Activated effector memory CD4-positive, alpha-beta T cell treated with Interleukin-2 at 50 U/mL for 16 hours (primary cell): ENCODE results near the gene SP2.
"Not testable (repeated sequence)": the region's sequence is repeated elsewhere in the genome, so short reads cannot be mapped to it uniquely, and the experiment has no call there.

ENCODE experiments used
- DNase-seq: peaks from one replicate; pipeline ENCODE4 v3.0.0-alpha.2; 2020

The SP2 gene

DNA sequence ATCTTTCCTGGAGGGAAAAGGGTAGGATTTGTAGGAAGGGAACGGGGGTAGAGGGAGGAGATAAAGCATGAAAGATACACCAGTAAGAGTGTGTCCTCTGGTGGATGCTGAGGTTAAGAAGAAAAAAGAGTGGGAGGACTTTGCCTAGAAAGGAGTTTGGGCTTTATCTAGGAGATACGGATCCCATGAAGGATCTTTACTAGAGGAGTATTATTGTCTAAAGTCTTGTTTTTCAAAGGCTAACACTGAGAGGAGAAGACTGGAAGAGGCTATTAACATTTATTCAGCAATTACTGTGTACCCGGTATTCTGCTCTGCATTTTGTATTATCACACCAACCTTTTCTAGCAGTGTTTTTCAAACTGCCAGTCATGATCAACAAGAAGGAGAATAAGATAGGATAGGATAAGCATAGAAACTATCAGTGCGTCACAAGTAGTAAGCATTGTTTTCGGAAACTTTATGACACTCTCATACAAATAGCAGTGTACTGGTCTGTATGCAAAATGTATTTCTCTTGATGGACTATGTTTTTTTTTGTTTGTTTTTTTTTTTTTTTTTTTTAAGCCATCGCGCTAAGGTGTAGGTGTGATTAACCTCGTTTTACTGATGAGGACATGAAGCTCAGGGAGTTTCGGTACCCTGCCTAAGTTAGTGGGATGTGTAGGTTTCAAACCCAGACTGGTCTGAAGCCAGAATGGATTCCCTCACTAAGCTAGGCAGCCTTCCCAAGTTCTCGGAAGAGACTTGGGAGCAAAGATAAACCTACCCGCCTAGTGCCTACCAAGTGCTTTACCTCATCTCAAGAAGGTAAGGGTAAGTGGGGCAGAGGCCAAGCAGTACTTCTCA is 1.3 kb upstream of the SP2 start:
- DNase-seq = no peak

DNA sequence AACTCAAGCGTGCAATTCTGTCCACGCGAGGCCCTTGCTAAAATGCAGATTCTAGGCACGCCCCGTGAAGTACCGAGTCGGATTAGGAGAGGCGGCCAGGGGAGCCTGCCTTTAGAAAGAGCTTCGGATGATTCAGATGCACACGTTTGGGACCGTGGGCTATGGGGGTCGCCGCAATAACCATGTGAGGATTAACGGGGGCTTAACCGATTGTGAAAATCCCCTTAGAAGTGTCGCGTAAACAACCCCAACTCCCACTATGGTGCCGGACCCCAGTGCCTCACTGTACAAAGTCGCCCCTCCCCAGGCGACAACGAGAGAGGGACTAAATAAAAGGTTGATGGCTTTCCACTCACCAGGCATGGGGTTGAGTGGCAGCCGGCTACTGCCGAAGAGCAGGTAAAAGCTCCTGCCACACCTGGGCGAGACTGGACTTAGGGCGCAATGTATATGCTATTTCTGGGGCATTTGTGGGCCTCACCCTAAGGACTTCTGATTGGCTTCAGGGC is 635 bp upstream of the SP2 start:
- no peak for DNase-seq

DNA sequence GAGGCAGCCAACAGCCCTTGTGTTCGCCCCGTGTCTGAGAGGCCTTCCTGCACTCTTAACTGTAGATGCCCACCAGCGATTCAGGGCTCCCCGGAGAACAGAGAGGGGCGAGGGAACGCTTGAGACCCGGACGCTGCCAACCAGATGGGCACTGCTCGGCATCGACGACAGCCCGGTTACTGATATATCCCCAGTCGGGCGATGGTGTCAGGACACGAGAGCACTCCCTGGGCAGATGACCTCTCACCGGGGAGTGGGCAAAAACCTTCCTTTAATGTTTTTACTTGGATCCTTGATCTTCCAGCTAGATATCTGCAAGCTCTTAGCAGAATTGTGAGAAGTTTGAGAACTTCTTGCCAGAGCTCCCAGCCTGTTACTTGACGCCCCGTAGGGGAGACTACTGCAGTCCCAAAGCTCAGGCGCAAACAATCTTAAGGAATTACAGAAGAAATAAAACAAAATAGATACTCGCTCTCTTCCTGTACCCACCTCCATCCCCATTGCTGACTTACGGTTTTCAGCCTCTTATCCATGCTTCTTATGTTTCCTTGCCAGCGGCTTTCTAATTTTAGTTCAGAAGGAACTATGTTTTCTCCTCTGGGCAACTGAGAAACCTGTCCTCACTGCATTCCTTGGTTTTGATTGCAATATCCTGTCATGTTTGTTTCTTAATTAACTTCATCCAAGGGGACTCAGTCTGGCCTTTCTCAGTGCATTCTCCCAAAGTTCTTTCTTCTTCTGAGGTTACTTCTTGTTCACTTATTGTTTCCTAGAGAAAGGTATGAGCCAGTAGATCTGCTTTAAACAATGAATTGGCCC is 845 bp downstream of the SP2 start:
- DNase-seq = no peak

DNA sequence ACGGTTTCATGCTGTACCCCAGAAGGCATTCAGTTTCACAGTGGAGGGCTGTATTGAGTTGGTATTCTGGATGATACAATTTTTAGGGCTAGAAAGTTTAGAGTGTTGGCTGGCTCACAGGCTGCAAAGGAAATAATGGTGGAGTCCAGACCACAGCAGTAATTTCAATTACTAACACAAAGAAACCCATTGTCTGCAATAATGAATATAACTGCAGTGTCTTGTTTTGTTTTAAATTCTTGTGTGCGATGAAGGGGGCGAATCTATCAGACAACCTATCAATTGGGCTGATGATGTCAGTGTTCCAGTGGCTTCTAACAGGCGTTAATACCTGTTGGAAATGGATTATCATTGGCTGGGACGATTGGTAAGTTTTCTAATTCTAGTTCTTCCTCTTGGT is 1.5 kb downstream of the SP2 start:
- no peak for DNase-seq

DNA sequence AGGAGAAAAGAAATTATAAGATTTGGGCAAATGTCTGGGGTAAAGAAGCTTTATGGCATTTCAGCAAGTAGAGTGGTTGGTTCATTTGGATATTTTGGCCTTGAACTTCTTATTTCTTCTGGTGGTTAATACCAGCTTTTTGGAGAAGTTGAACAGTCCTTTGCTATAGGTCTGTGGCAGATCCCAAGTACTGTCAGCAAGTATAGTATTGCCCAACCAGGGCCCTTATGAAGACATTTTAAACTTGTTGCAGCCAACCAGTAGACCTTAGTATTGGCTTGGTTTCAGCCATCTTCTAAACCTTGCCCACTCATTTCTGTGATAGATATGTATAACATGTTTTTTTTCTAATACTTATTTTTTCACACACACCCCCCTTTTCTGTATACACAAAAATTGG is 2.2 kb downstream of the SP2 start:
- DNase-seq = no peak

DNA sequence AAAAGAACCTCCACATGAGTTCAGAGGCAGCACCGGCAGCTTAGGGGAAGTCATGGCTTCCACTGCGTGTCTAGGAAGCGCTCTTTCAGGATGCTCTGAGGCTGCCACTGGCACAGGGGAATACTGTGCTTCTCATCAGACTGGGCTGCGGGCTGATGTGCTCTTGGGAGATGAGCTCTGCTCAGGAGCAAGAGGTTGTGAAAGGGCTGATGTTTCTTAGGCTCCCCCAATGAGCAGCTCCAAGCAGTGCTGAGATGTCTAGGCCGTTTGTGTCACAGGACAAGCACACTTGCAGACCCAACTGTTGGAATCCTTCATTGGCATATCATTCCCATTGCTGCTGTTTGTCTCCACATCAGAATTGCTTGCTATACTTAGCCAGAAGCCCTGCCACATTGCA is 3.6 kb downstream of the SP2 start:
- no peak for DNase-seq

DNA sequence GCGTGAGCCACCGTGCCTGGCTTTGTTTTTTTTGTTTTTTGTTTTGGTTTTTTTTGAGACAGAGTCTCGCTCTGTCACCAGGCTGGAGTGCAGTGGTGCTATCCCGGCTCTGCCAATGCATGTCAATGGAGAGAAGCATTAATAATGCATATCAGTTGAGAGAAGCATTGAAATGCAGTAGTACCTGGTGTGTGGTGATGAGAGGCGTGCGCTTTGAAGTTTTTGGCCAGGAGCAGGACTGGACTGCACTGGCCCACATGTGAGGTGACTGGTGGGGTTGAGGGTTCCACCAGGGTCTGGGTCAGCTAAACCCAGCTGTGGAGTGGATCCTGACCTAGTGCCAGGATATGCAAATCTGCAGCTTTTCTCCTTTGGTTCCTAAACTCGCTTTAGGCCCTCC is 5.4 kb downstream of the SP2 start:
- DNase-seq = no peak

DNA sequence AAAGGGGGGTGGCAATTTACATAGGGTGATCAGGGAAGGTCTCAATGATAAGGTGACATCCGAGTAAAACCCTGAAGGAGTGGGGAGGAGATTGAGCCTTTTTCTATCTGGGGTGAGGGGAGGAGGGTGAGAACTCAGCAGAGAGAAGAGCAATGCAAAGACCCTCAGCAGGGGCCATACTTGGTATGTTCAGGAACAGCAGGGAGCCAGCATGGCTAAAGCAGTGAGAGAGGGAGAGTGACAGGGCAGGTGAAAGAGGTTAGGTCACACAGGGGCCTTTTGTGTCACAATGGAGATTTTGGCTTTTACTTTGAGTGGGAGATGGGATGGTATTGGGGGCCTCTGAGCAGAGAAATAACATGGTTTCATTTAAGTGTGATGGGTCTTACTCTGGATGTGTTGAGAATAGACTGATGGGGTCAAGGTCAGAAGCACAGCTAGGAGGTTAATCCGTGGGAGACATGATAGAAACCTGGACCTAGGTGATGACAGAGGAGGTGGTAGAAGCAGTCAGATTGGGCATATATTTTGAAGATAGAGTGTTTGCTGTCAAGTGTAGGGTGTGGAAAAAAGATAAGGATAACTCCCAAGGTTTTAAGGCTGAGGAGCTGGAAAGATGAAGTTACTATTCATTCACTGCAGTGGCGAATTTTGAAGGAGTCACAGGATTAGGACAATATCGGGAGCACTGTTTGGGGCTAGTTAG is 6.2 kb downstream of the SP2 start:
- no peak for DNase-seq

DNA sequence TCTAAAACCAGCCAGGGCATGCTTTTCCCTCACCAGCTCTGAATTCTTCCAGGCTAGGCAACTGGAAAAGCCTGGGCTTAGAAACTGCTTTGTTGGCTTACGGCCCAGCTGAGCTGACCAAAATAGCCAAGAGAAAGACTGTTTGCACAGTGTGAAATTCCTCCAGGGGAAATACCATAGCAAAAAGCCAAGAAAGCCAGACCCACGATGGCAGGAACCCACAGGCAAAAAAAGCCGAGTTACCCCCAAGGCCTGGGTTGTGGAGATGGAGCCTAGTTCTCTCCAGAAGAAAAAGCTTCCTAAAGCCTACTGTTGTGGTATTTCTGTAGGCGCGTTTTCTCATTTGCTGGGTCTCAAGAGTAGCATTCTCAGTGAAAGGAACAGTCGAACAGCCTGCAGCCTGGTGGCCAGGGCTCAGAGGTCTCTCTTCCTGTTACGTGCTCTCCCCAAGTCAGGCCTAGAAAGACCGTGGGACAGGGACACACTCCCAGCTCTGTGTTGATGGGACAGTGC is 9.2 kb downstream of the SP2 start:
- DNase-seq = no peak

DNA sequence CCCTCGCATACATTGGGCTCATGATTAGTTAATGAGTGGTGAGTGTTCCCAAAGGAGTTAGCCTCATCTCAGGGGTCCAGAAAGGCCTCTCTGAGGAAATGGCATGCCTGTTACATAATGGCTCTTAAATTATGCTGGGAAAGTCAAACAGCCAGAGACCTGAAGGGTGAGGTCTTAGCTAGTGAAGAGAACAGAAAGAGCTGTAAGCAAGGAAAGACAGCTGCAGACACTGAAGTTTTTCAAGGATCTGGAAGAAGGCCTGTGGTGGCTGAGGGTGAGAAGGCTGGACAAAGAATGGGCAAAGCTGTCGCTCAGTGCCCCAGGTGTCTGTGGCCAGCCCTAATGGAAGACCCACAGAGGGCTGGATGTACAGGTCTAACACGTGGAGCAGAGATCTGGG is 10.4 kb downstream of the SP2 start:
- DNase-seq = no peak

DNA sequence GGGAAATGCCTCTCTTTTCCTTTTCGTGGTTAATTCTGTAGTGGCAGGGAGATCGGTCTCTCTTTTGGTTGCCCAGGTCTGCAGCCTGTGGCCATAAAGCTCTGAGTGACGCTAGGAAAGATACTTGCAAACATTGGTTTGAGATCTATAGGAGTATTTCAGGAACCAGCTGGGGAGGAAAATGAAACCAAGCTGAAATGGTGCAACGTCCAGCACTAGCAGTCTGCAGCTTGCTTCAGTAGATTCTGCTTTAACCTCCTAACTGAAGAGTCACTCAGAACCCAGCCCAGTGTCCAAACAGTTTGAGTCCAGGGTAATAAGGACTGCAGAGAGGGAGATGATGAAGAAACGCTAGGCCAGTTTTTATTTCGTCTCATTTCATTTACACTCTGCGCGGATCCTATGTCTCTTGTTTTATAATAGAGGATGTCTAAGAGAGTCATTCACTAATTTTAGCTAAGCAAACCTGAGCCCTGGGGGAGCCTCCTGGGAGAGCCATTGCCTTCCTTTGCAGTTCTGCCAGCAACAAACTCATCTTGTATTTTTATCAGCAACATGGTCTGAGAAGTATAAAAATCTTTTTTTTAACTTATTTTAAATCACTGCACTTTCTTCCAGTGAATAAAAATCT is 12.0 kb downstream of the SP2 start:
- DNase-seq = no peak

DNA sequence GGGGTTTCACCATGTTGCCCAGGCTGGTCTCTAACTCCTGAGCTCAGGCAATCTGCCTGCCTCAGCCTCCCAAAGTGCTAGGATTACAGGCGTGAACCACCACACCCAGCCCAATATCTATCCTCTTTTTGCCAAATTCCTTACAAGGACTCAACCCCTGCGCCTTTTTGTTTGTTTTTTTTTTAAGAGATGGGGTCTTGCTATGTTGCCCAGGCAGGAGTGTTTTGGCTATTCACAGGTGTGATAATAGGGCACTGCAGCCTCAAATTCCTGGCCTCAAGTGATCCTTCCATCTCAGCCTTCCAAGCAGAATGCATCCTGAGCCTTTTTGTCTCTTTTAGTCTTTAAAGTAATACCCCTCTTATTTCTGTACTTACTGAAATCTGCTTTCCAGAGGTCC is 17.0 kb downstream of the SP2 start:
- no peak for DNase-seq

DNA sequence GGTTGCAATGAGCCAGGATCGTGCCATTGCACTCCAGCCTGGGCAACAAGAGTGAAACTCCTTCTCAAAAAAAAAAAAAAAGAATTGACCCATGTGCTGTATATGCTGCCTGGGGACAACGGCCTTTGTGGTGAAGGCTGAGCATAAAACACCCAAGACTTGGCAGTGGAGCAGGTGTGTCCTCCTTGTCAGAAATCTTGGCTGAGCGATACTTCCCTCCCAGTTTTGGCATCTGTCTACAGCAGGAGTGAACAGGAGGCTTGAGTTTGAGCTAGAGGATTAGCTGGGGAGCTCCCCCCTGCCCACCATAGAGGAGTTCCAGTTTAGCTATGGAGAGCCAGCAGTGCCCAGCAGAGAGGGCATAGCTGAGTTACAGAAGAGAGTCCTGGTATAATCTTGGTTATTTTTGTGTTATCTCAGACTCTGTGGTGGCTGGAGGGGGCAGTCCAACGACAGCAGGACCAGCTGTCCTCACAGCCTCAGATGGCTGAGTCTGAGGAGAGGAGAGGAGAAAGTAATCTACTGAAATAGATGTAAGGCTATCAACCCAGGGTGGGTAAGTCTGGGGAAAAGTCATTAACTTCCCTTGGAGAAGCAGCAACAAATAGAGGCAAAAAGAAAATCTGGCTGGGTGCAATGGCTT is 18.4 kb downstream of the SP2 start:
- DNase-seq = no peak

DNA sequence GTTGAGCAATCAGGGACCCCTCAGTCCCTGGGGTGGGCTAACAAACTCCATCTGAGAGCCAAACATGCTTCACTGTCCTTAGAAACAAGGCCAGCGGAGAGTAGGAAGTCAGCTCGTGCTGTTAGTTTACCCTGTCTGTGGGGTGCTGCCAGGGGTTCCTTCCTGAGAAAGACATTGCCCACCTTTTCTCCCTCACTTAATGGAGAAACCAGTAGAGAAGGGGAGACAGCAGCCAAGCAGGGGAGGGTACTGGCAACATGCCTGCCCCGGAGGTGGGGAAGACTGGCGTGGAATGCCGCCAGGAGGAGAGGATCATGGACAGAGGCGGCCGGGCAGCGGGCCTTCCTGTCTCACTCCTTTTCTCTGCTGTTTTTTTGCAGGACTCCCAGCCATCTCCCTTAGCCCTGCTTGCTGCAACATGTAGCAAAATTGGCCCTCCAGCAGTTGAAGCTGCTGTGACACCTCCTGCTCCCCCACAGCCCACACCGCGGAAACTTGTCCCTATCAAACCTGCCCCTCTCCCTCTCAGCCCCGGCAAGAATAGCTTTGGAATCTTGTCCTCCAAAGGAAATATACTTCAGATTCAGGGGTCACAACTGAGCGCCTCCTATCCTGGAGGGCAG is 19.9 kb downstream of the SP2 start:
- no peak for DNase-seq

DNA sequence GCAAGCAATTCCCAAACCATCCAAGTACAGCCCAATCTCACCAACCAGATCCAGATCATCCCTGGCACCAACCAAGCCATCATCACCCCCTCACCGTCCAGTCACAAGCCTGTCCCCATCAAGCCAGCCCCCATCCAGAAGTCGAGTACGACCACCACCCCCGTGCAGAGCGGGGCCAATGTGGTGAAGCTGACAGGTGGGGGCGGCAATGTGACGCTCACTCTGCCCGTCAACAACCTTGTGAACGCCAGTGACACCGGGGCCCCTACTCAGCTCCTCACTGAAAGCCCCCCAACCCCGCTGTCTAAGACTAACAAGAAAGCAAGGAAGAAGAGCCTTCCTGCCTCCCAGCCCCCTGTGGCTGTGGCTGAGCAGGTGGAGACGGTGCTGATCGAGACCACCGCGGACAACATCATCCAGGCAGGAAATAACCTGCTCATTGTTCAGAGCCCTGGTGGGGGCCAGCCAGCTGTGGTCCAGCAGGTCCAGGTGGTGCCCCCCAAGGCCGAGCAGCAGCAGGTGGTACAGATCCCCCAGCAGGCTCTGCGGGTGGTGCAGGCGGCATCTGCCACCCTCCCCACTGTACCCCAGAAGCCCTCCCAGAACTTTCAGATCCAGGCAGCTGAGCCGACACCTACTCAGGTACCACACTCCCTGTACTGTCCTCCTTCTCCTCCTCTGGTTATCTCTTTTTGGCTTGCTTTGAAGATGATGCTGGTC is 20.6 kb downstream of the SP2 start:
- DNase-seq = no peak

DNA sequence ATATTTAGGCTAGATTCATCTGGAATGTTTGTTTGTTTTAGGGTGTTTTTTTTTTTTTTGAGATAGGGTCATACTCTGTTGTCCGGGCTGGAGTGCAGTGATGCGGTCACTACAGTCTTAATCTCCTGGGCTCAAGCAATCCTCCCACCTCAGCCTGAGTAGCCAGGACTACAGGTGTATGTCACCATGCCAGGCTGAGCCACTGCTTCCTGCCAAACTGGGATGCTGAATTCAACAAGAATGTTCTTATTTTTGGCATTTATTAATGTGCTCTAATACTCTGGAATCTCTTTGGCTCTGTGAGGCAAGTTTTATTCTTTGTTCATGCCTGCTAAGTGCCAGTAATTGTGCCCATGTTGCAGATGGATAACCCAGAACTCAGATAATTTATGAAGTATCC is 21.5 kb downstream of the SP2 start:
- DNase-seq = no peak

DNA sequence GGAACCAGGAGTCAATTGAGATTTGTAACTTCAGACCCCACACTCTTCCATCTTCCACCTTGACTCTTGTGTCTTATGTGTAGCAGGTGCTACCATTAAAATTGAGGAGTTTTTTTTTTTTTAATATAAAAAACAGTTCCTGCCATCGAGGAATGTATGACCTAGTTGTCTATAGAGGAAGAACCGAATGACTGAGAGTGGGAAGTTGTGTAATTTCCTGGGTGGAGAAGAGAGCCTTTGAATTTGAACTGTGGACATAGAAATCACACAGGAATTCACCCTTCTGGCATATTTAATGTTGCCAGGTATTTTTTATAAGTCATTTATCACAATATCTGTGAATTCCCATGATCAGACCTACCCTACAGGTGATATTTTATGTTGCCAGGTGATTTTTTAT is 22.0 kb downstream of the SP2 start:
- no peak for DNase-seq

DNA sequence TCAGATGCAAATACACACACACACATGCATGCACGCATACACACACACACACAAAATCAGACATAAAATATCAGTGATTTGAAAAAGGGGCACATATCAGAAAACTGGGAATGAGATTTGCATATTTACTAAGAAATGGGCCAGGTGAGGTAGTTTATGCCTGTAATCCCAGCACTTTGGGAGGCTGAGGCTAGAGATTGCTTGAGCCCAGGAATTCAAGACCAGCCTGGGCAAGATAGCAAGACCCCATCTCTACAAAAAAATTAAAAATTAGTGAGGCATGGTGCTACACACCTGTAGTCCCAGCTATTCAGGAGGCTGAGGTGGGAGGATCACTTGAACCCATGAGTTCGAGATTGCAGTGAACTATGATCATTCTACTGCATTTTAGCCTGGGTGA is 23.0 kb downstream of the SP2 start:
- no peak for DNase-seq

DNA sequence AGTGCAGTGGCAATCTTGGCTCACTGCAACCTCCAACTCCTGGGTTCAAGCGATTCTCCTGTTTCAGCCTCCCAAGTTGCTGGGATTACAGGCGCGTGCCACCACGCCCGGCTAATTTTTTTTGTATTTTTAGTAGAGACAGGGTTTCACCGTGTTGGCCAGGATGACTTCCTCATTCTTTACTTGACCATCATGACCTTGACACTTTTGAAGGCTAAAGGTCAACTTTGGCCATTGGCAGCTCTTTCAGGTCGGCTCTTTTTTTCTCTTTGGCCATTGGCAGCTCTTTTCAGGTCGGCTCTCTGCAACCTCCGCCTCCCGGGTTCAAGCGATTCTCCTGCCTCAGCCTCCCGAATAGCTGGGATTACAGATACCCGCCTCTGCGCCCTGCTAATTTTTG is 23.9 kb downstream of the SP2 start:
- not testable (repeated sequence) for DNase-seq

DNA sequence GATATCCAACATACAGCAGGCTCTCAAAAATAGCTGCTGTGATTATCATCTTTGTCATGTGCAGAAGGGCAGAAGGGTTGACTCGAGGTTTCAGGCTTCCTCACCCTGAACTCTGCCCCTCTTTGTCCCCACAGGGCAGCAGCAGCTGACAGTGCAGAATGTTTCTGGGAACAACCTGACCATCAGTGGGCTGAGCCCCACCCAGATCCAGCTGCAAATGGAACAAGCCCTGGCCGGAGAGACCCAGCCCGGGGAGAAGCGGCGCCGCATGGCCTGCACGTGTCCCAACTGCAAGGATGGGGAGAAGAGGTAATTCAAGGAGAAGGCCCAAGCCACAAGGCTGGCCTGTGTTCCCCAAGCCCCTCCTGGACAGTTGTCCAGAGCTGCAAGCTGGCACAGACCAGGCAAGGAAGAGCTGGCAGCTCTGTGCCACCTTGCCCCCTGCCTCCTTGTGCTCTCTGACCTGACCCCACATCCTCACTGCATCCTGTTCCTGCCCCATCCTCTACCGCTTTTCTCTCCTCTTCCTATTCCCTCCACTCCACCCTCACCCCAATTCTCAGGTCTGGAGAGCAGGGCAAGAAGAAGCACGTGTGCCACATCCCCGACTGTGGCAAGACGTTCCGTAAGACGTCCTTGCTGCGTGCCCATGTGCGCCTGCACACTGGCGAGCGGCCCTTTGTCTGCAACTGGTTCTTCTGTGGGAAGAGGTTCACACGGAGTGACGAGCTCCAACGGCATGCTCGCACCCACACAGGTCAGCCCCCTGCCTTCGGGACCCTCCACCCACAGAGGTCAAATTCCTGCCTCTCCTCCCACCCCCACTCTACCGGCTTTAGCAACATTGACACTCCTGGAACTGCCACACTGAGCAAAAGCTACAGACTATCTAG is 29.0 kb downstream of the SP2 start:
- DNase-seq = no peak
